HG02678 (cell line): ENCODE data around the gene LRRK1.

Source experiments
- ATAC-seq: cut with Tn5 transposase; IDR thresholded peaks from one replicate; pipeline ENCODE4 v1.9.1; 2021; ENCODE audit warnings: mild to moderate bottlenecking, moderate library complexity; ENCODE audit not compliant: unreplicated experiment

LRRK1 gene

DNA sequence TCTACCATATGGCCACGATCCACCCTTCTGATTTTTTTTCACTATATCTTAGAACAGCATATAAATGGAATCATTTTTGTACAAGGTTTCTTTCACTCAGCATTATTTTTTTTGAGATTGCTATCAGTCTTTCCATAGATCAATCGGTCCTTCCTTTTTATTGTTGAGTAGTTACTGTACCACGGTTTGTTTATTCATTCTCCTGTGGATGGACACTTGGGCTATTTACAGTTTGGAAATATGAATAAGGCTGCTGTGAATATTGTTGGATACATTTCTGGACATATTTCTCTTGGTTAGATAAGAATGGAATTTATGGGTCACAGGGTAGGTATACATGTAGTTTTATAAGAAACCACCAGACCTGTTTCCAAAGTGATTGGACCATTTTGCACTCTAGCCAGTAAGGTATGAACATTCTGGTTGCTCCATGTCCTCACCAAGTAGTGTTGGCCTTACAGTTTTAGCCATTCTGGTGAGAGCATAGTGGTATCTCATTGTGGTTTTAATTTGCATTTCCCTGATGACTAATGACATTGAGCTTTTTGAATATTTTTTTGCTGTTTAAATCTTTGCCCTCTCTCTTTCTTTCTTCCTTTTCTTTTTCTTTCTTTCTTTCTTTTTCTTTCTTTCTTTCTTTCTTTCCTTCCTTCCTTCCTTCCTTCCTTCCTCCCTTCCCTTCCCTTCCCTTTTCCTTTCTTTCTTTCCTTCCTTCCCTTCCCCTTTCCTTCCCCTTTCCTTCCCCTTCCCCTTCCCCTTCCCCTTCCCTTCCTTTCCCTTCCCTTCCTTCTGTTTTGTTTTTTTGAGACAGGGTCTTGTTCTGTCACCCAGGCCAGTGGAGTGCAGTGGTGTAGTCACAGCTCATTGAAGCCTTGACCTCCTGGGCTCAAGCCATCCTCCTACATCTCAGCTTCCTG lies 49.2 kb downstream of the LRRK1 start:
- ATAC-seq: peak; percentile 67

DNA sequence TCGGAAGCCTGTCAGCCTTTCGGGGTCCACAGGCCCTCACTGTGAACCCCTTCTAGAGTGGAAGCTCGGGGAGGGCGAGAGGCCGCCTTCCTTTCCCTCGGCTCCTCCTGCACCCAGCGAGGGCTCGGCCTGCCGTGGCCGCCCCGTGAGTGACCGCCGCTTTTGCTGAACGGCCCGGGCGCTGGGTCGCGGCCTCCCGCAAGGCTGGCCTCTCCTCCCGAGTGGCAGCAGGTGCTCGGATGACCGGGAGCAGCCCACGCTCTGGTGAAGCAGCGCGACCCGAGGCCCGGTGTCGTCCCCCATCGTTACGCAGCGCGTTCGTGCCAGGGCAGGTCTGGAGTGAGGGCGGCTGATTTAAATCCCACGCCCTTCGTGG lies 53.8 kb downstream of the LRRK1 start:
- no peak for ATAC-seq

DNA sequence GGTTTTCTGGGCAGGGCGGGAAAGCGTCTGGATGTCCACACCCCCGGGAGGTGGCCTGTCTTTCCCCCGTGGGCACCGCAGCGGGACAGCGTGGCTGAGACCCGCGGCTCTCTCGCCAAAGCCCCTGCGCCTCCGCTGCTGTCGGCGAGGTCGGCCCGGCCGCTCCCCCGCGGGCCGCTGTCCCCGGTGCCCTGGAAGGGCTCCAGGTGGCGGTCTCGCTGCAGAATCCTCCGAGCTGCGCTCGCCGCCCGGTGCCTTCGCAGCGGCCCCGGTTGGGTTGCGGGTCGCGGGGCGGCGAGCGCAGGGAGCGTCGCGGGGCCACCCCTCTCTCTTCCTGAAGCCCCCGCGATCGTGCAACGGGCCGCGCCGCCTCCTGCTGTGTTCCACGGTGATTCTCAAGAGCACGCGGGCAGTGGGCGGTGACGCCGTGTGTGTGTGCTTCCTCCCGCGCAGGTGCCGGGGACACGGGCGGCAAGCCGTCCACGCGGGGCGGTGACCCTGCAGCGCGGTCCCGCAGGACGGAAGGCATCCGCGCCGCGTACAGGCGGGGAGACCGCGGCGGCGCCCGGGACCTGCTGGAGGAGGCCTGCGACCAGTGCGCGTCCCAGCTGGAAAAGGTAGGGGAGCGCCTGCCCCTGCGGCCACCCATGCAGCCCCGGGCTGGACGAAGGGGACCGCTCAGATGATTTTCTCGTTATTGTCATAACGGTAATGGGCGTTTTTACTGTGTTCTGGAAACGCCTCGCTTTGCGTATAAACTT lies 54.4 kb downstream of the LRRK1 start:
- ATAC-seq: no peak

DNA sequence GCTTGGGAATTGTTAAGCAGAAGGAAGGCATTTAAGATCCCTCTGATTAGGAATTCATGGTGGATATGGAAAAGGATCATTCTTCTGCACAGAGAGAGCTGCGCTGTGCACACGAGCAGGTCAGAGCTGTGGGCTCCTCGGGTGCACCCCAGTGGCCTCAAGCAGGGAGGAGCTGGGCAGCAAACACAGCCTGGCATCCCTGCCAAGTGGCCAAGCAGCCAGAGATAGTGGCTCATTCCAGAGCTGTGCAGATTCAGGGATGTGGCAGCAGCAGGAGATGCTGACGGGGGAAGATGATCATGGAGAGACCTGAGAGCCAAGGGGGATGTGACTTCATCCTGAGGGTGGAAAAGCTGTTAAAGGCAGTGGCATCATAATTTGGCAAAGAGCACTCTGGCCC lies 55.9 kb downstream of the LRRK1 start:
- no peak for ATAC-seq

DNA sequence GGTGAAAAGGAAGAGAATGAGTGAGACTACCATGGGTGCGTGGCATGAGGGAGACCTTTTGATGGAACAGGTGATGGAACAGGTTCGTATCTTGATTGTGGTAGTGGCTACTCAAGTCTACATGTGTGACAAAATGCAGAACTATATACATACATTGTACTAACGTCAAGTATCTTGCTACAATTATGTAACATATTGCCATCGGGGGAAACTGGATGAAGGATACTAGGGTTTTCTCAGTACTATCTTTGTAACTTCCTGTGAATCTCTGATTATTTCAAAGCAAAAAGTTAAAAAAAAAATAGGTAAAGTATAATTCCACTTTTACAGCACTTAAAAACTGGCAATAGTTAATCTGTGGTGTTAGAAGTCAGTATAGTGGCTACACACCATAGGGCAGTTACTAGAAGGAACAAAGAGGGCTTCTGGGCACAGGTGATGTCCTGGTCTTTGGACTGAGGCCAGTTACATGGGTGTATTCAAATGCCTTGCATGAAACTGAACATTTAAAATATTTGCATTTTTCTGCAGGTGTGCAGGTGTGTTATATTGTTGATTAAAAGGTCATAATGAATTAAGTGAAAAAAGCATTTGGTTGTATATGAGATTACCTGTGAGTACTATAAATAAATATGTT lies 61.4 kb downstream of the LRRK1 start:
- peak; percentile 55 for ATAC-seq

DNA sequence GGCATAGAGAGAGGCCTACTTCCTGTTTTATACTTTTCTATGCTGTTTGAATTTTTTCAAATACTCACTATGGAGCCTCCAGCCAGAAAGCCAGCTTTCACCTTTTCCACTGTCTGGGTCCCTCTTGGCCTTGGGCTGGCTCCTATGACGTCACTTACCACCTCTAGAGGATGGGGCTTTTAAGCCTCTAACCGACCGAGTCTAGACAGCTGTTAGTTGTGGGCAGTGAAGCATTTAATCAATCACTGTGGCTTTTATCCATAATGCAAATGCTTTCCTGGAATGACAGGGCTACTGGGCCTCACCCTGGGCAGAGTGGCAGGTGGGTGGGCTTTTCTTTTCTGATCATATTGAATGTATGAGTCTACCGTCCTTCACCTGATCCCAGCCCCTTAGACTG lies 61.9 kb downstream of the LRRK1 start:
- ATAC-seq: peak; percentile 56

DNA sequence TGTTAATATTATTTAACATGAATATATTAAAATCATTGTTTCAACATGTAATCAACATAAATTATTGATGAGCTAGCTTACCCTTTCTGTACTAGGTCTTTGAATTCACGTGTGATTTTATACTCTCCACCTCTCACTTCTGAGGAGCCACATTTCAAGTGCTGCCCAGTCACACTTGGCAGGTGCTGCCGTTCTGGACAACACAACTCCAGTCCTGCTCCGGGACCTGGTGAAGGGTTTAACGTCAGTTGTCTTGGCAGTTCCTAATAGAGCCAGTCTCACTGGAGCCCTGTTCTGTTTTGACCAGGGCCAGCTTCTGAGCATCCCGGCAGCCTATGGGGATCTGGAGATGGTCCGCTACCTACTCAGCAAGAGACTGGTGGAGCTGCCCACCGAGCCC lies 64.1 kb downstream of the LRRK1 start:
- ATAC-seq: no peak

DNA sequence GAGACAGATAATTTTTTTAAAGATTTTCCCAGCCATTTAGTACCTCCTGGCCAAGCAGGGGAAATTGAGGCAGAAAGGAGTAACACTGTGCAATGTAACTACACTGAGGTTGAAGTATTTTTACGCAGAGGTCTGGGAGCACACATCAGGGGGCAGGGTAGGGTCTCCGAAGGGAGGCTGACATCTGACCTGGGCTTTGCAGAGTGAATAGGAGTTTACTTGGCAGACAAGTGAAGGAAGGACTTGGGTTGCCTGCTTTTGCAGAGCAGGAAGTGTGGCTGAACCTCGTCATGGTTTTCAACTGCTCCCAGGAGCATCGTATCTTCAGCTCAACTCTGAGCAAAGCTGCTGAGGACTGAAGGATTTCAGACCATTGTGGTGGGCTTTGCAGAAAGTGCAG lies 66.2 kb downstream of the LRRK1 start:
- no peak for ATAC-seq

DNA sequence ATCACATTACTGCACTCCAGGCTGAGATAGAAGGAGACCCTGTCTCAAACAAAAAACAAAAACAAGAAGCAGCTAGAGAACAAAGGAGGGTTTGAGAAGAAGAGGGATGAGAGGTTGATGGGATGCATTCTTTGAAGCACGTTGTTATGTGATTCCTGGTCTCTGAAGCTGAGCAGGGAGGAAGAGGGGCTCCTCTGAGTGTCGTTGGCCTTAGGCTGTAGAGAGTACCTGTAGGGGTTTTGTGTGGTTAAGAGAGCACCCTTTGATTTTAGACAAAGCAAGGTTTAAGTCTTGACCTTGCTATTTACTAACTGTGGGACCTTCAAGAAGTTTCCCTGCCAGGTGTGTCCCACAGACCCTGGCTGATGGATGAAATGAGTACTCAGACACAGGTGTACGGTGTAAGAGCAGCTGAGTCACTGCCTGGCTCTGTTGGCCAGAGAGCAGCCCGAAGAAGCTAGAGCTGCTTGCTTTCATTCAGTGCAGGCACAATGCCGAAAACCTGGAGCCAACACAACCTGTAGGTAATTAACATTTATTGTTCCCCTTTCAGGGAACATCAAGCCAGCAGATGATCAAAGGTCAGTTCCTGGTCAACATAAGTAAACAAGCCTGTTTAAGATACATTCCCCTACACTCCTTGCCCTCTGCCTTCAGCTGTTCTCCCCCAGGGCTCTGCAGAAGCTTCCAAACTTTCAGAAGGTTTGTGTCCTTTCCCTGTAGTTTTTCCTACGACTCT lies 67.2 kb downstream of the LRRK1 start:
- no peak for ATAC-seq

DNA sequence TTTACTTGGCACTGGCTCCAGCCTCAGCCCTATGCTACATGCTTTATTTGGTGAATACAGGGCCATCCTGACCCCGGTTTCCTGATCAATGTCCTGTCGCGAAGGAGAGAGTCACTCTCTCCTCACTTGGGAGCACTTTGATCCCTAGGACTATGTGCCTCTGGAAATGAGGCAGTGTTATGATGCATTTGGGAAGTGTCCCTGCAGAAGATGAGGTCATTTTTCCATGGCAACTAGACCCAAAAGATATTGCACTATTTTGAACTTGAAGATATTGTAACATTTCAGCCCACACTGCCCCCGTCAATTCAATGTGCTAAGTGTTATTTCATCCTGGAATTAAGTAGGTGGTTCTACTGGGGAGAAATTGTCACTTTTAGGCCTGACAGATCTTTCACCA lies 68.0 kb downstream of the LRRK1 start:
- ATAC-seq: no peak

DNA sequence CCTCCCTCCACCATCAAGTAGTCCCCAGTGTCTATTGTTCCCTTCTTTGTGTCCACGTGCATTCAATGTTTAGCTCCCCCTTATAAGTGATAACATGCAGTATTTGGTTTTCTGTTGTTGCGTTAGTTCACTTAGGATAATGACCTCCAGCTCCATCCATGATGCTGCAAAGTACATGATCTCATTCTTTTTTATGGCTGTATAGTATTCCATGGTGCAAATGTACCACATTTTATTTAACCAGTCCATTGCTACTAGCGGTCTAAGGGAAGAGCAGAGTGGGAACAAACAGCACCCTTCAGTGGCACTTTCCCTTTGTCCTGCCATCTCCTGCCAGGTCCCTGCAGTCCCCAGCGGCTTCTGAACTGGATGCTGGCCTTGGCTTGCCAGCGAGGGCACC lies 69.1 kb downstream of the LRRK1 start:
- no peak for ATAC-seq

DNA sequence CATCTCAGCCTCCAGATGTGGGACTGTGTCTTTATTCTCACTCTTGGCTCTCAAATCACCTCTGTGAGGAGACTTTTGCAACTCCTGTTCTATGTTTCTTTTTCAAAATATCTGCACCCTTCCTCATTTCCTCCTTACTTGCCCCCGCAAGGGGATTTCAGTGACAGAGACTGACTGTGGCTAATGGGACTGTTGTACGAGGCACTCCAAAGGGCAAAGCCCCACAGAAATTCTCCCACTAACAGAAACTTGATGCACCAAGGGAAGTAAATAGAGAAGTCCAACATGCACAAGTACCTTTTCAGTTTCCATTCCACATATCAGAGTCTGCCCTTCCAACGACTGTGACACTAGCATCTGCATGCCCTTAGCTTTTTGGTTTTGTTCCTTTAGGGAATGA lies 69.7 kb downstream of the LRRK1 start:
- no peak for ATAC-seq

DNA sequence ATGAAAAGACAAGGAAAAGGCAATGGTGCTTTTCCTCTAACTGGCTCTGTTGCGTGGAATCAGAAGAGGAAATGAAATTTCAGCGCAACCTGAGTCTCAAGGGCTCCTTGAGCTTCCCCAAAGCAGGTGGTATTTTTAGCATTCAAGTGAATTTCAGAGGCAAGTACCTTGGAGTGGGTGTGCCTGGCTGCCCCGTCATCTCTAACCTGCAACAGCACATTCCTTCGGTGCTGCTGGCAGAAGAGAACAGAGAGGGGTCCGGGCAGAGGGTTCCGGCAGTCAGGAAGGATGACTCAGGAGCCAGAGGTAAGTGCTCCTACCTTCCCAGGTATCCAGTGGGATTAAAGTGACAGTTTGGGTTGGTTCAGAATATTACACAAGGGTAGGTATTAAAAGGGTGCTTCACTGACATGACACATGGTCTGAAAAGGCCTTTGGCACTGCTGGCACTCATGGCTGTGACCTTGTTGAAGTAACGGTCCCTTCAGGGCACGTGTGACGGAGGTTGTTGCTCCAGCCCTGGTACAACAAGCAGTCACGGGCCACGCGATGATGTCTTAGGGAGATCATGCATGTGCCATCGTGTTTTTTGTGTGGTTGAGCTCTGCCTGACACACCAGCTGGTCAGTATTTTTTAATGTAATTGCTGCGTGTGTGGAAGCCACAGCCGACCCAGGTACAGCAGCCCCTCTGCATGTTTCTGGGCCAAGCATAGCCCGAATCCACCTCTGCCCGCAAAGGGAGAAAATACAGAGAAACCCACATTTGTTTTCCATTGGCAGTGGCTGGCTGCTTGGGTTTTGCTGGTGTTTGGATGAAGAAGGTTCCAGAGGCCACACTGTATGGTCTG lies 75.7 kb downstream of the LRRK1 start:
- ATAC-seq: no peak

DNA sequence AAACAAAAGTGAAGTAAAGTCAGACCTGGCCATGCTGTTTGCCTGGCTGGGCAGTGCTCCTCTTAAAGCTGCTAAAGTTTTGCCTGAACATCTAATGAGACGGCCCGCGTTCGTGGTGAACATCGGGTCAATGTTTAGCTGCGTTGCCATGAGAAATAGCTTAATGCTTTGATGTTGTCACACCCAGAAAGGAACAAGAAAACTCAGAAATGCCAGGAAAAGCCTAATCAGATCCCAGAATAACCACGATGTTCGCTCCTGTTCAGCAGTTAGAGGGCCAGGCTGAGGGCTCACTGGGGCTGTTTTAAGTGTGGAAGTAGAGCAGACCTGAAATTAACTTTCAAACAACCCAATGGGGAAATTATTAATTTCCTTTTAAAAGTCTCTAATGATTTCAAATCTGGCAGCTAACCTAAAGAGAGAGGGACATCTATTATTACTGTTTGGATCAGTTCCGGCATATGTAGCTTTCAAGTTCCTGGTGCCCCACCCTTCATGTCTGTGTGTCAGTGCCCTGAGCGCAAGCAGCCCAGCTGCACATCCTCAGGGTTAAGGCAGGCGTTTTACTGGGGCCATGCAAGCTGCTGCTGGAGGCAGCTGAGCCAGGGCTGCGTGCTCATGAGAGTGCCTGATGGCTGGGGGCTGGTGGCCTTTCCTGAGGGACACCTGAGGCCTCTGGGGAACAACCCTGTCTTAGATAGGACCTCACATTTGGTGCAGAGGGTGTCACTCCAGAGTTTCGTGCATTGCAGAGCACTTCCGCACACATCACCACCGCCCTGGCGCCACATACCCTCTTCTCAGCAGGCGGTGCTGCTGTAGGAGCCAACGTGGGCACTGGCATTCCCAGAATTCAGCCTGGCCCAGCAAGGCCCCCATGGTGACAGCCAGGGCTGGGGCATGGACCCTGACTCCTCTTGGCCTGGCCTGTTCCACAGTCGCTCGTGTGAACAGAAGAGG lies 76.6 kb downstream of the LRRK1 start:
- ATAC-seq: no peak

DNA sequence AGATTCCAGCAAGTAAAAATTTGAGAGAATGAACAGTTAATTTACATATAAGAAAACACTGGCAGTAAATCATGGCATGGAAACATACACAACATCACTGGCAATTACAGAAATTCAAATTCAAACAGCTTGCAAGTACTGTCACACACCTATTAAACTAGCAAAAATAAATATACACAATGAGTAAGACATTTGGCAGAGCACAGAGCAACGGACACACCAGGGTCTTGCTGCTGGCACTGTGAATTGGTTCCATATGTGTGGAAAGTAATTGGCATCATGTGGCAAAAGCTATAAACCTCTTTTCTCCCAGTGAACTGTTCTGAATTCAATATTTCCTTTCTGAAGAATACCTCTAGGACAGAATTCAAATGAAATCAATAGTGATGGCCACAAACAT lies 78.3 kb downstream of the LRRK1 start:
- ATAC-seq: no peak

DNA sequence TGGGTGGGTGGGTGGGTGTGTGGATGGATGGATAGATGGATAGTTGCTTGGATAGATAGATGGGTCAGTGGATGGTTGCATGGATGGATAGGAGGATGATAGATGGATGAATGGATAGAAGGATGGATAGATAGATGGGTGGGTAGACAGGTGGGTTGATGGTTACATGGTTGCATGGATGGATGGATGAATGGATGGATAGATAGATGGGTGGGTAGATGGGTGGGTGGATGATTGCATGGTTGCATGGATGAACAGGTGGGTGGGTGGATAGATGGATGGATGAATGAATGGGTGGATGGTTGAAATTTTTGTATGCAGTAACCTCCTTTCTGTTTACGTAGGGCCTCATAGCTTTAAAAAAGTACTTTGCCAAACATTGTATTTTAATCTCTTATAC lies 79.5 kb downstream of the LRRK1 start:
- no peak for ATAC-seq

DNA sequence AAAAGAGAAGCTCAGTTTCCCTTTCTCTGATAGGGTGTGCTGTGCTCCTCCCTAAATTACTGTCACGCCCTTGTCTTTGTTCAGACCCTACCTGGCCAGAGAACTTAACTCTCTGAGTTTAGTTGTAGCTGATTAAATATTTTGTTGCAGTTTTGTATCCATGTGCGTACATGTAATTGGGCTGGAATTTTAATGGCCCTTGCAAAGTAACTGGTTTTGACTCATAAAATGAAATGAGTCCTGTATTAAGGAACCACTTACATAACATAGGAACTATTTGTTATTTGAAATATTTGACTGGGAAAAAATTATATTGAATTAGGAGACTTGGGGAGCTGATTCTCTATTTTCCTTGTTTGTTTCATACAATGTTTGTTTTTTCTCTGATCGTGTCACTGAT lies 80.2 kb downstream of the LRRK1 start:
- no peak for ATAC-seq

DNA sequence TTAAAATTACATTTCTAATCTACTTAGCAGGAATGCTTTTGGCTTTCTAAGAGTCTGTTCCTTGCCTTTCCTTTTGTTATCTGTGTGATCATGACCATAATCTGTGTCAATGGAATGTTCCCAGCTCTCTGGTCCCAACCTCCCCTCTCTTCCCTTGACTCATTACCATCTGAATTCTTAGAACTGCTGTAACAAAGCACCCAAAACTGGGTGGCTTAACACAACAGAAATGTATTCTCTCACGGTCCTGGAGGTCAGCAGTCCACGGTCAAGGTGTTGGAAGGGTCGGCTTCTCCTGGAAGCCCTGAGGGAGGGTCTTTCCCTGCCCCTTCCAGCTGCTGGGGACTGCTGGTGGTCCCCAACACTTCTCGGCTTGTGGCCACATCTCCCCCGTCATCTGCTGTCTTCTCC lies 81.1 kb downstream of the LRRK1 start:
- ATAC-seq: no peak

DNA sequence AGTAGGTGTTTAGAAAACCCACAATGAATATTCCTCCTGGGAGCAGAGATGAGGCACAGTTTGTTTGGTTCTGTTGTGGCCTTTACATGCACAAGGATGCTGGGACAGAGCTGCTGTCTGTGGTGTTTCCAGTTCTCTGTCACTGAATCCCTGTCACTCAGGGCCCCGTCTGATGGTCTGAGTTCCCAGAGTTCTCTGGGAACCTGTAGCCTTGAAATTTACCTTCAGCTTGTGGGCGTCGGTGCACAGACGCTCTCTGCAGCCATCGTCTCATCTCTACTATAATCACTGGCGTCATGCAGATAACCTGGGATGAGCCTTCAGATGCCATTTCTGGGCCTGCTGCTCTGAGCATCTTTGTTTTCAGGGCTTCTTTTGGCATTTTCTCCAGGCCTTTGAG lies 81.9 kb downstream of the LRRK1 start:
- no peak for ATAC-seq
